Liver (tissue), 3 donors: ENCODE results near the gene GLOD5.

Experiments
- RAD21 ChIP-seq, 2 donors: IDR thresholded peaks; 2 replicates each; pipeline ENCODE4 v1.6.1; 2016; ENCODE audit warnings: antibody characterized with exemption in 2 of 2, mild to moderate bottlenecking in 2 of 2
- TF ChIP-seq, protein P1 (sequence below): fragments of 150-350 bp; IDR thresholded peaks from 2 replicates; pipeline ENCODE4 v1.5.1; 2017; ENCODE audit warnings: improper control_type of control experiment, low read depth, low read length; ENCODE audit not compliant: missing input control
- donor health status: healthy.
- donor health status: healthy.

GRCh38 chrX:48794911-48795515, 33.5 kb downstream of the GLOD5 start:
- TF ChIP-seq, protein P1, sequence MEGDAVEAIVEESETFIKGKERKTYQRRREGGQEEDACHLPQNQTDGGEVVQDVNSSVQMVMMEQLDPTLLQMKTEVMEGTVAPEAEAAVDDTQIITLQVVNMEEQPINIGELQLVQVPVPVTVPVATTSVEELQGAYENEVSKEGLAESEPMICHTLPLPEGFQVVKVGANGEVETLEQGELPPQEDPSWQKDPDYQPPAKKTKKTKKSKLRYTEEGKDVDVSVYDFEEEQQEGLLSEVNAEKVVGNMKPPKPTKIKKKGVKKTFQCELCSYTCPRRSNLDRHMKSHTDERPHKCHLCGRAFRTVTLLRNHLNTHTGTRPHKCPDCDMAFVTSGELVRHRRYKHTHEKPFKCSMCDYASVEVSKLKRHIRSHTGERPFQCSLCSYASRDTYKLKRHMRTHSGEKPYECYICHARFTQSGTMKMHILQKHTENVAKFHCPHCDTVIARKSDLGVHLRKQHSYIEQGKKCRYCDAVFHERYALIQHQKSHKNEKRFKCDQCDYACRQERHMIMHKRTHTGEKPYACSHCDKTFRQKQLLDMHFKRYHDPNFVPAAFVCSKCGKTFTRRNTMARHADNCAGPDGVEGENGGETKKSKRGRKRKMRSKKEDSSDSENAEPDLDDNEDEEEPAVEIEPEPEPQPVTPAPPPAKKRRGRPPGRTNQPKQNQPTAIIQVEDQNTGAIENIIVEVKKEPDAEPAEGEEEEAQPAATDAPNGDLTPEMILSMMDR, result no peak
- TF ChIP-seq RAD21 (IDR thresholded peaks at IDR 0.05), result no peak
